Body of pancreas (tissue), 4 donors: ENCODE results near the gene MRPL11. TPM values are rescaled to one million over a fixed set of nuclear protein-coding genes. Genes with fewer than 3 reads are reported as not detected.

Experiments used
- ATAC-seq: fragments of 150-250 bp; one replicate; pipeline ENCODE4 v1.9.1; 2016
- DNase-seq, 4 donors: peaks; one replicate each; pipeline ENCODE4 v3.0.0-alpha.2; 2019
- H3K27ac ChIP-seq, 4 donors: fragments of 200-600 bp; sonication (generic); 1 replicate in 3 of 4; 2 replicates in 1 of 4; pipeline versions ENCODE4 v1.5.1 to v1.6.1; 2016 to 2019; ENCODE audit warnings: mild to moderate bottlenecking in 1 of 4, mixed read lengths in 1 of 4, moderate library complexity in 1 of 4
- H3K27me3 ChIP-seq, 2 donors: fragments of 200-600 bp; sonication (generic); one replicate each; pipeline ENCODE4 v1.6.0; 2016; ENCODE audit warnings: mild to moderate bottlenecking in 1 of 2
- H3K36me3 ChIP-seq, 2 donors: fragments of 200-600 bp; sonication (generic); replicated peaks in 1 of 2; 2 replicates each; pipeline ENCODE4 v1.5.1; 2016; ENCODE audit warnings: low read depth in 2 of 2; ENCODE audit not compliant: insufficient read depth in 1 of 2
- H3K4me1 ChIP-seq: fragments of 200-600 bp; sonication (generic); one replicate; pipeline ENCODE4 v1.6.0; 2016
- H3K4me3 ChIP-seq, 2 donors: fragments of 200-600 bp; sonication (generic); 1 replicate in 1 of 2; 2 replicates in 1 of 2; pipeline ENCODE4 v1.5.1; 2016 to 2019
- H3K9me3 ChIP-seq, 3 donors: fragments of 200-600 bp; sonication (generic); 1 replicate in 2 of 3; 2 replicates in 1 of 3; pipeline ENCODE4 v1.5.1; 2016
- POLR2A ChIP-seq, 3 donors: fragments of 450-650 bp; IDR thresholded peaks; one replicate each; pipeline ENCODE4 v1.6.1; 2016; ENCODE audit warnings: antibody characterized with exemption in 3 of 3, mild to moderate bottlenecking in 2 of 3
- WGBS, 2 donors: methylation state at CpG; one replicate each; pipeline ENCODE4 v1.1.5; 2017; 5-methylcytosine and 5-hydroxymethylcytosine counted together
- intact Hi-C: fragments of 100-400 bp; cut with DNase I; formaldehyde crosslinking; loops from one replicate; pipeline ENCODE4 v1.15.1; 2023
- total RNA-seq, 2 donors: library from RNA; depleted of rRNA; stranded (reverse); fragments of >200 nt; gene quantifications; one replicate each; pipeline ENCODE4 v1.1.0, GENCODE V29; 2016
- TF ChIP-seq, protein P1 (sequence below), 7 experiments: fragments of 450-650 bp in 4 of 7; fragments of 200-600 bp in 3 of 7; sonication (generic) in 3 of 7; IDR thresholded peaks; one replicate each; pipeline ENCODE4 v1.5.1; 2016 to 2019; ENCODE audit warnings: antibody characterized with exemption in 7 of 7

The MRPL11 gene
- total RNA-seq, 2 donors from 2014 or later: 20.8 to 22.1 TPM

- H3K4me3 ChIP-seq: no peak overlapping the region
- H3K36me3 ChIP-seq: no peaks in the 10 kb centered on the region
- H3K9me3 ChIP-seq: no peaks in the 10 kb centered on the region
- H3K4me1 ChIP-seq: peaks cover 8% of the 10 kb centered on the region
- WGBS, 2 donors: 49 to 51% methylated on average over 11 of the region's 11 CpGs
- intact Hi-C loops: no loop called here
- H3K27ac ChIP-seq: no peak overlapping the region
- DNase-seq: no peak
- H3K27me3 ChIP-seq: no peaks in the 10 kb centered on the region
- TF ChIP-seq POLR2A (IDR thresholded peaks at IDR 0.05): no peak
- TF ChIP-seq, protein P1, sequence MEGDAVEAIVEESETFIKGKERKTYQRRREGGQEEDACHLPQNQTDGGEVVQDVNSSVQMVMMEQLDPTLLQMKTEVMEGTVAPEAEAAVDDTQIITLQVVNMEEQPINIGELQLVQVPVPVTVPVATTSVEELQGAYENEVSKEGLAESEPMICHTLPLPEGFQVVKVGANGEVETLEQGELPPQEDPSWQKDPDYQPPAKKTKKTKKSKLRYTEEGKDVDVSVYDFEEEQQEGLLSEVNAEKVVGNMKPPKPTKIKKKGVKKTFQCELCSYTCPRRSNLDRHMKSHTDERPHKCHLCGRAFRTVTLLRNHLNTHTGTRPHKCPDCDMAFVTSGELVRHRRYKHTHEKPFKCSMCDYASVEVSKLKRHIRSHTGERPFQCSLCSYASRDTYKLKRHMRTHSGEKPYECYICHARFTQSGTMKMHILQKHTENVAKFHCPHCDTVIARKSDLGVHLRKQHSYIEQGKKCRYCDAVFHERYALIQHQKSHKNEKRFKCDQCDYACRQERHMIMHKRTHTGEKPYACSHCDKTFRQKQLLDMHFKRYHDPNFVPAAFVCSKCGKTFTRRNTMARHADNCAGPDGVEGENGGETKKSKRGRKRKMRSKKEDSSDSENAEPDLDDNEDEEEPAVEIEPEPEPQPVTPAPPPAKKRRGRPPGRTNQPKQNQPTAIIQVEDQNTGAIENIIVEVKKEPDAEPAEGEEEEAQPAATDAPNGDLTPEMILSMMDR (IDR thresholded peaks at IDR 0.05): no peak
- no peak for ATAC-seq
Measured at GRCh38 chr11:66417000-66417399, 21.6 kb downstream of the MRPL11 start.

DNA sequence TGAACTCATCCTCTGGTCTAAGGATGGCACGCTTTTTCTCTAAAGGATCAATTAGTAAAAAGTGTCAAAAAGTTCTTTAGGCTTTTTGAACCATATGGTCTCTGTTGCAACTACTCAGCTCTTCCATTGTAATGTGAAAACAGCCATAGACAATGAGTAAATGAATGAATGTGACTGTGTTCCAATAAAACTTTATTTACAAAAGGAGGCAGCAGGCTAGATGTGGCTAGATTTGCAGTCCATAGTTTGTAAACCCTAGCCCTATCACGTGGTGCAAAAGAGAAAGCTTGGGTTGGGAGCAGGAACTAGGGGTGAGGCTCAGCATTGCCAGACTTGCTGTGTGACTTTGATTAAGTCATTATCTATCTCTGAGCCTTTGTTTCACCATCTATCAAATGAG, 23.2 kb downstream of the MRPL11 start:
- 33 to 36% methylated on average over 2 of the region's 2 CpGs for WGBS, 2 donors
- no peaks in the 10 kb centered on the region for H3K27me3 ChIP-seq
- peaks cover 8% of the 10 kb centered on the region for H3K4me1 ChIP-seq
- no peak for TF ChIP-seq POLR2A (IDR thresholded peaks at IDR 0.05)
- TF ChIP-seq, protein P1 (IDR thresholded peaks at IDR 0.05): no peak
- no peak for ATAC-seq
- no peak for DNase-seq
- H3K36me3 ChIP-seq: no peaks in the 10 kb centered on the region
- H3K27ac ChIP-seq: no peak overlapping the region
- H3K9me3 ChIP-seq: no peaks in the 10 kb centered on the region
- H3K4me3 ChIP-seq: no peak overlapping the region
- intact Hi-C loops: no loop called here

DNA sequence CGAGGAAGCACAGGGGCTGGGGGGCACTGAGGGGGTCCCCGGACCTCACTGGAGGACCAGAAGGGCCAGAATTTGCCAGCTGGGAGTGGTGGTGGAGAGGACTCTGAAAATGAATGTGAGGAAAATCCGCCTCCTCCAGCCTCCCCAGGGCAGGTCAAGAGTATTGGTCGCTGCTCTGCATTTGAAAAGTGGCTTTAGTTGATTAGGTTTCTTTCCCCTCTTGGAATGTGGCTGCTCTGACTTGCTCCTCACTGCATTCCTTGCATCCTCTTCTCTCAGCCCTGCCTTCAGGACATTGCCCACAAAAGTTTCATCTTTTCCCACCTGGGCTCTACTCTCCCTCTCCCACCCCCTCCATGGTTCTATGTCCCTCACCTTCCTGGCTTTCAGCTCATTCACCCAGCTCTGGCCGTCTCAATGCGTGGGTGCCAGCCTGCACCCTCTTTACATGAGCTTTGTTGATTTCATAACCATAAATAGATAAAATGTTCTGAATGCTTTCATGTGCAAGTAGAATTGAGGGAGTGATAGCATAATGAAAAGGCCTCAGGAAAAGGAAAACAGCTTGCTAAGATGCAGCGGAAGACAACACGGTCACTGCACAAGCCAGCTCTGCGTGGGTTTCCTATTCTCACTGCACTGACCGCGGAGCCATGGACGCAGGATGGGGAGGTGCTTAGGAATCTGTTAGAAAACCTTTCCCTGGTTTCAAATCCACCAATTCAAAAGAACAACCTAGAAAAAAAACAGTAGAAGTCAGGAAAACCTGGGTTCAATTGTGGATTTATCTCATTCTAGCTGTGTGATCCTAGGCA, 24.3 kb downstream of the MRPL11 start:
- no peaks in the 10 kb centered on the region for H3K27me3 ChIP-seq
- intact Hi-C loops: no loop called here
- WGBS, 2 donors: 46 to 47% methylated on average over 12 of the region's 12 CpGs
- no peak for ATAC-seq
- DNase-seq: no peak
- no peaks in the 10 kb centered on the region for H3K36me3 ChIP-seq
- no peak overlapping the region for H3K27ac ChIP-seq
- peaks cover 8% of the 10 kb centered on the region for H3K4me1 ChIP-seq
- H3K4me3 ChIP-seq: no peak overlapping the region
- H3K9me3 ChIP-seq: no peaks in the 10 kb centered on the region
- no peak for TF ChIP-seq POLR2A (IDR thresholded peaks at IDR 0.05)
- TF ChIP-seq, protein P1 (IDR thresholded peaks at IDR 0.05): no peak

GRCh38 chr11:66413167-66413566, 25.5 kb downstream of the MRPL11 start:
- intact Hi-C loops: no loop called here
- Histone ChIP-seq H3K27ac (no peak overlapping the region), H3K27me3 (no peaks in the 10 kb centered on the region), H3K4me1 (peaks cover 8% of the 10 kb centered on the region), H3K4me3 (no peak overlapping the region), H3K36me3 (no peaks in the 10 kb centered on the region), H3K9me3 (no peaks in the 10 kb centered on the region)
- ATAC-seq (no peak), DNase-seq (no peak)
- TF ChIP-seq POLR2A (IDR thresholded peaks at IDR 0.05): no peak
- TF ChIP-seq, protein P1 (IDR thresholded peaks at IDR 0.05): no peak
- 54 to 62% methylated on average over 6 of the region's 6 CpGs for WGBS, 2 donors

GRCh38 chr11:66412110-66412509, 26.5 kb downstream of the MRPL11 start:
- intact Hi-C loops: no loop called here
- Histone ChIP-seq H3K9me3 (no peaks in the 10 kb centered on the region), H3K4me1 (peaks cover 6% of the 10 kb centered on the region), H3K27ac (no peak overlapping the region), H3K4me3 (no peak overlapping the region), H3K27me3 (no peaks in the 10 kb centered on the region), H3K36me3 (no peaks in the 10 kb centered on the region)
- TF ChIP-seq, protein P1 (IDR thresholded peaks at IDR 0.05): no peak
- no peak for TF ChIP-seq POLR2A (IDR thresholded peaks at IDR 0.05)
- DNase-seq: no peak
- 59 to 62% methylated on average over 6 of the region's 7 CpGs for WGBS, 2 donors
- ATAC-seq: no peak
